Neuron (in vitro differentiated cells): ENCODE results near the gene IL4.
"Not testable (repeated sequence)": the region's sequence is repeated elsewhere in the genome, so short reads cannot be mapped to it uniquely, and the experiment has no call there.

Source experiments
- H2AFZ ChIP-seq: one replicate; pipeline ENCODE4 v1.6.1; 2013; ENCODE audit warnings: low read depth, mild to moderate bottlenecking, inconsistent platforms, low read length, moderate library complexity
- H3K27me3 ChIP-seq: one replicate; pipeline ENCODE4 v1.6.1; 2013; ENCODE audit warnings: low read length; ENCODE audit not compliant: insufficient read depth
- H3K36me3 ChIP-seq: one replicate; pipeline ENCODE4 v1.6.1; 2013; ENCODE audit warnings: low read length; ENCODE audit not compliant: insufficient read depth
- H3K4me1 ChIP-seq: one replicate; pipeline ENCODE4 v1.6.1; 2013; ENCODE audit warnings: low read length; ENCODE audit not compliant: insufficient read depth
- H3K4me3 ChIP-seq: 2 replicates; pipeline ENCODE4 v1.5.1; 2013; ENCODE audit warnings: mild to moderate bottlenecking, low read length, moderate library complexity
- H3K9me3 ChIP-seq: one replicate; pipeline ENCODE4 v1.6.1; 2013; ENCODE audit warnings: low read length

IL4 gene

GRCh38 chr5:132684491-132684890 lies 10.7 kb downstream of the IL4 start:
- H3K9me3 ChIP-seq, result no peaks in the 10 kb centered on the region
- no peaks in the 10 kb centered on the region for H3K4me1 ChIP-seq
- H2AFZ ChIP-seq, result no peak overlapping the region
- H3K27me3 ChIP-seq, result no peaks in the 10 kb centered on the region
- no peak overlapping the region for H3K4me3 ChIP-seq
- no peaks in the 10 kb centered on the region for H3K36me3 ChIP-seq

DNA sequence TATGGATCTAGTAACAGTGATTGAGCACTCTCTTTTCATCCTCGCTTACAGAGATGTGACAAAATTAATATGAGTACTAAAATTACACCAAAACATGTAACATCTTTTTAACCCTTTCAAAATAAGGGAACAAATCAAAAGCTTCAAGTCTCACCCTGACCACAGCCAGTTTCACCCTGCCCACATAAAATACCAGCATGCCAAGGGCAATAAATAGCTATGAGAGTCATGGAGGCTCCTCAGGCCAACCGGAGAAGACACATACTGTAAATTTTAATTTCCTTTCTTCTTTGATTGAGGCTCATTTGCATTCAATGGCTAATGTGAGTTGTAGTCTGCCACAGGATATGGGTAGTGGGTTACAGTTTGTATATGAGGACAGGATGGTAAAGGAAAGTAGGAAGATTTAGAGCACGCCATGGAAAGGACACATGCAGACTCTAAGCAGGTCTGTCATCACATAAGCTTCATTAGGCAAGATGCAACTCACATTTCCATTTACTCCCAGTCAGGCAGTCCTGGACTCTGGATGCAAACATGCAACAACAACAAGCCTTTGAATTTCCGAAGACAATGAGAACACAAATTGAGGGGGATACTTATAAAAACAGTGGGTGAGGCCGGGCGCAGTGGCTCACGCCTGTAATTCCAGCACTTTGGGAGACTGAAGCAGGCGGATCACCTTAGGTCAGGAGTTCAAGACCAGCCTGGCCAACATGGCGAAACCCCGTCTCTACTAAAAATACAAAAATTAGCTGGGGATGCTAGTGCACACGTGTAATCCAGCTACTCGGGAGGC lies 11.3 kb downstream of the IL4 start:
- H3K27me3 ChIP-seq, result no peaks in the 10 kb centered on the region
- no peaks in the 10 kb centered on the region for H3K4me1 ChIP-seq
- H2AFZ ChIP-seq, result no peak overlapping the region
- H3K9me3 ChIP-seq, result no peaks in the 10 kb centered on the region
- H3K4me3 ChIP-seq, result no peak overlapping the region
- H3K36me3 ChIP-seq, result no peaks in the 10 kb centered on the region

DNA sequence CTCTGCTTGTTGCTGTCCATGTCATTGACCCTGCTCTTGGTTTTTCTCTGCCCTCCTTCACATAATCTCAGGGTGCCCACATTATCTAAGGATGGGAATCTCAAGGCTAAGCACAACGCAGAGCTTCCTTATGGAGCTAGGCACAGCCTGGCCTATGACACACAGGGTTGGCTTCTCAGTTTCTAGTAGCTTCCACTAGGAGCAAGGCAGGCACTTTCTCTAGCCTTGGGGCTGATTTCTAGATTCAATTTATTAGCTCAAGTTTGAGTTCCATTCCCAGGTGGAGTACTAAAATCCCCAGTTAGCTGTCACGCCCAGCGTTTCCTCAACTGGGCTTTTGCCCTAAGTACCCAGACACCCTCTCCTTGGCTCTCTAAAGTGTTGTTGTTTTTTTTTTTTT lies 12.4 kb downstream of the IL4 start:
- Histone ChIP-seq H2AFZ (no peak overlapping the region), H3K4me3 (no peak overlapping the region), H3K36me3 (no peaks in the 10 kb centered on the region), H3K27me3 (no peaks in the 10 kb centered on the region), H3K9me3 (no peaks in the 10 kb centered on the region), H3K4me1 (no peaks in the 10 kb centered on the region)

- peaks cover 3% of the 10 kb centered on the region for H3K36me3 ChIP-seq
- no peaks in the 10 kb centered on the region for H3K27me3 ChIP-seq
- H2AFZ ChIP-seq, result no peak overlapping the region
- no peak overlapping the region for H3K4me3 ChIP-seq
- H3K9me3 ChIP-seq, result no peaks in the 10 kb centered on the region
- no peaks in the 10 kb centered on the region for H3K4me1 ChIP-seq
Measured at GRCh38 chr5:132687995-132688394, 14.2 kb downstream of the IL4 start.

GRCh38 chr5:132688536-132689339 lies 14.9 kb downstream of the IL4 start:
- no peaks in the 10 kb centered on the region for H3K4me1 ChIP-seq
- no peaks in the 10 kb centered on the region for H3K27me3 ChIP-seq
- no peak overlapping the region for H2AFZ ChIP-seq
- no peaks in the 10 kb centered on the region for H3K9me3 ChIP-seq
- H3K4me3 ChIP-seq, result no peak overlapping the region
- H3K36me3 ChIP-seq, result peaks cover 5% of the 10 kb centered on the region

DNA sequence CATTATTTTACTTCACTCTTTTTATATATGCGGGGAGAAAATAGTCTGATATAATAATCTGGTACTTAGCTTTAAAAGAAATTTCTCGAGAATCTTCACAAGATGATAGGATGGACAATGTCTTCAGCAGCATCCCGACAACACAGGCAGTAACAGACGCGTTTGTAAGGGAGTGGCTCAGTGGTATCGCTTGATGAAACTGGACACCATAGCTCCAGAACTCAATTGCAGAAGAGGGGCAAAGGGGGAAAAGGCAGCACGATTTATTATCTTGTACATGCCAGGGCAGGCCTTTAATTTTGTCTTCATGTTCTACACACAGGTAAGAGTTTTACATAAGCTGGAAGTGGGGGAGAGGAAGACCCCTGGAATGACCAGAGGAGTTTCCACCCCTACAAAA lies 15.7 kb downstream of the IL4 start:
- Histone ChIP-seq H2AFZ (no peak overlapping the region), H3K4me1 (no peaks in the 10 kb centered on the region), H3K9me3 (no peaks in the 10 kb centered on the region), H3K36me3 (peaks cover 5% of the 10 kb centered on the region), H3K4me3 (no peak overlapping the region), H3K27me3 (no peaks in the 10 kb centered on the region)

- H3K9me3 ChIP-seq, result no peaks in the 10 kb centered on the region
- no peaks in the 10 kb centered on the region for H3K4me1 ChIP-seq
- no peak overlapping the region for H3K4me3 ChIP-seq
Measured at GRCh38 chr5:132690156-132690555, 16.4 kb downstream of the IL4 start.

GRCh38 chr5:132691755-132692631 lies 18.2 kb downstream of the IL4 start:
- not testable (repeated sequence) for H3K9me3 ChIP-seq, H3K27me3 ChIP-seq

More at GRCh38 chr5:132690156-132690555, 16.4 kb downstream of the IL4 start:
- Histone ChIP-seq H3K27me3 (no peaks in the 10 kb centered on the region), H3K36me3 (peaks cover 5% of the 10 kb centered on the region), H2AFZ (no peak overlapping the region)

DNA sequence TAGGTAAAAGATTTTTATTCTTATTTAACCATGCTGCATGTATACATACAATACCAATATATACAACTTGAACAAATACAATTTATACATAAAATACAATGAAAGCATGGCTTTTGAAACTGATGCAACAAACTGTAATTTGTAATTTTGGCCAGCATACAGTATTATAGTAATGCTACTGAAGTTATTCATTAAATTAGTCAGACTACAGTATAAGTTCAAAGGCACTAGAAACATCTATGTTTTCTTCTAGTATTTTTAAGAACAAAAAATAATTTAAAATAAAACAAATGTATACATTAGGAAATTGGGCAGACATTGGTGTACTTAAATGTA lies 18.8 kb downstream of the IL4 start:
- Histone ChIP-seq H3K27me3 (no peaks in the 10 kb centered on the region), H2AFZ (no peak overlapping the region)

More at GRCh38 chr5:132691755-132692631, 18.2 kb downstream of the IL4 start:
- not testable (repeated sequence) for H2AFZ ChIP-seq, H3K4me3 ChIP-seq, H3K4me1 ChIP-seq, H3K36me3 ChIP-seq

DNA sequence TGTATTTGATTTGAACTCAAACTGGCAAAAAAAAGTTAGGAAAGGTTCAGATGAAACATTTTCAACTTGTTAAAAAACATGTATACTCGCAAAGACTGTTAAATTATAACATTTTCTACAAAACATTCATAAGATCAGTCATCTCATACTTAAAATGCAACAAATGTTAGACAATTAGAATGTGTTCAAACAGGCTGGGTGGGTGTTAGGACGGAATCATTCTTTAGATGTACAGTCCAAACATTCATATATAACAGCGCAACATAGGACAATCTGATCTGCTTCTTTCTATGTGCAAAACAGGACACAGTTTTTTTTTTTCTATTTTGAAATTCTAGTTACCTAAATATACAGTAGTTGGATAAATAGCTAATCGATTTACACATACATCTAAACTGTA lies 22.2 kb downstream of the IL4 start:
- no peaks in the 10 kb centered on the region for H3K9me3 ChIP-seq
- H2AFZ ChIP-seq, result no peak overlapping the region
- H3K4me3 ChIP-seq, result no peak overlapping the region
- peaks cover 28% of the 10 kb centered on the region for H3K36me3 ChIP-seq
- H3K27me3 ChIP-seq, result no peaks in the 10 kb centered on the region
- H3K4me1 ChIP-seq, result no peaks in the 10 kb centered on the region

More for the DNA sequence above, 18.8 kb downstream of the IL4 start:
- Histone ChIP-seq H3K4me1 (no peaks in the 10 kb centered on the region), H3K9me3 (no peaks in the 10 kb centered on the region), H3K36me3 (peaks cover 8% of the 10 kb centered on the region), H3K4me3 (no peak overlapping the region)

GRCh38 chr5:132704875-132705274 lies 31.1 kb downstream of the IL4 start:
- H2AFZ ChIP-seq, result no peak overlapping the region
- H3K36me3 ChIP-seq, result peaks cover 34% of the 10 kb centered on the region
- no peaks in the 10 kb centered on the region for H3K9me3 ChIP-seq
- no peaks in the 10 kb centered on the region for H3K27me3 ChIP-seq
- no peak overlapping the region for H3K4me3 ChIP-seq
- no peaks in the 10 kb centered on the region for H3K4me1 ChIP-seq

DNA sequence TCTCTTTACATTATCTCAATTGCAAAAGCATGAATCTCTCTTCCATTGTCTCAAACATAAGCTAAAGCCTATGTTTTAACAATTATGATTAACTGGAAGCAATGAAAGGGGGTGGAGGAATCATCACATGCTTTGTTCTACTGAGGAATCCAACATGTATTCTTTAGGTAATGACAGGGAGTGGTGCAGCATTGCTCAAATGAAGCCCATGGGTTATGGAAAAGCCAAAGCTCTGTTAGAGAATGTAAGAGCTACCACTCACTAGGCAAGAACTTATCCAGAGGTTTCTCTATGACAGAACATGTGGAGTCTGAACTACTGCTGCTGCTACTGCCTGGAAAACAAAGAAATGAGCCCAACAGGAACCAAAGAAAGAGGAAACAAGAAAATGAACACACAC lies 34.9 kb downstream of the IL4 start:
- Histone ChIP-seq H3K4me1 (no peaks in the 10 kb centered on the region), H3K36me3 (peaks cover 9% of the 10 kb centered on the region), H2AFZ (no peak overlapping the region), H3K9me3 (no peaks in the 10 kb centered on the region), H3K27me3 (no peaks in the 10 kb centered on the region), H3K4me3 (no peak overlapping the region)
